Measurements from ENCODE around the gene SNX8.

The SNX8 gene

DNA sequence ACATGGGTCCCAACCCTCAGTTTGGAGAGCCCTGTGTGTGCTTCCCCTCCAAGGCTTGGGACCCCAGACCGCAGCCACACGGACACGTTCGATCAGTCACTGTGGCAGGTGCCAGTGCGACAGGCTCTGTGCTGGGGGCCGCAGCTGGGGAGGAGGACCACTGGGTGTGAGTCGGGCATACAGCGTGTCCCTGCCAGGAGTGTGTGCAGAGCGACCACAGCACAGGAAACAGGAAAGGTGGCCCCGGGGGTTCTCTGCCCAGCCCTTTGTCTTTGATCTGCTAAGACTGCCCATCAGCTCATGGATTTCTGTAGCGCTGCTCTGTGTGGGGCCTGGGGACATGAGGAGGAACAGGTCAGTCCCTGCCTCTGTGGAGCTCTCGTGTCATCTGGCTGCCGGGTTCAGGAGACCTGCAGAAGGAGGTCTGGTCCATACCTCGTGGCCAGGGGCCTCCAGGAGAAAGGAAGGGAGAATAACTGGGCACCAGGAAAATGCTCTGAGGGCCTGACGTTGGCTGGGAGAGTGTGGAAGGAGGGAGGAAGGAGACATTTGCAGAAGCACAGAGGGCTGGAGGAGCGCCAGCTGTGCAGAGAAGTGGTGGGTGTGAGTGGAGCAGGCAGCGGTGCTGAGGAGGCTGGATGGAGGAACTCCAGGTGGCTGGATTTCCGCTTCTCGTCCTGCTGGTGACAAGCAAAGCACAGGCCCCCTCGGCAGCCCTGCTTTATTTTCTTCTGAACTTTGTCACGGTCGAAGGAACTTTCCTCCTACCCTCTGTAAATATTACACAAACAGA, 68.2 kb downstream of the SNX8 start:
- DNase-seq (ENCODE audit: low read depth in 1 of 2, low spot score in 1 of 2), result no peak

DNA sequence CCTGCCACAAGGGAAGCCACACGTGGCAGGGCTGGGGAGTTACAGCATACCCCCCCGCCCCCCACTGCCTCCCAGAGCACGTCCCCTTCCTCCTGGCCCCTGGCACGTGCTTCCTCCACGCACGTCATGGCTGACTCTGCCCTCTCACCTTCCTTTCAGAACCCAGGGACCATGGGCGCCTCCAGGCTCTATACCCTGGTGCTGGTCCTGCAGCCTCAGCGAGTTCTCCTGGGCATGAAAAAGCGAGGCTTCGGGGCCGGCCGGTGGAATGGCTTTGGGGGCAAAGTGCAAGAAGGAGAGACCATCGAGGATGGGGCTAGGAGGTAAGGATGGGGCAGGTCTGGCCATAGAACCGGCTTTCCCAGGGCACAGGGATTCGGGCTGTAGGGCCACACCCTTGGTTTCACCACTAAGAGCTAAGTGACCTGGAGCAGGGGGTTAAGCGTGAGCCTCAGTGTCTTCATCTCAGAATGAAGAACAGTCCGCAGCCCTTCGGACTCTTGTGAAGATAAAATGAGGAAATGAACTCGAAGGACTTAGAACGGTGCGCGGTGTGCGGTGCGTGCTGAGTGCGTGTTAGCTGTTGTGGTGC, 69.7 kb downstream of the SNX8 start:
- DNase-seq (ENCODE audit: low read depth in 1 of 2, low spot score in 1 of 2), result no peak

DNA sequence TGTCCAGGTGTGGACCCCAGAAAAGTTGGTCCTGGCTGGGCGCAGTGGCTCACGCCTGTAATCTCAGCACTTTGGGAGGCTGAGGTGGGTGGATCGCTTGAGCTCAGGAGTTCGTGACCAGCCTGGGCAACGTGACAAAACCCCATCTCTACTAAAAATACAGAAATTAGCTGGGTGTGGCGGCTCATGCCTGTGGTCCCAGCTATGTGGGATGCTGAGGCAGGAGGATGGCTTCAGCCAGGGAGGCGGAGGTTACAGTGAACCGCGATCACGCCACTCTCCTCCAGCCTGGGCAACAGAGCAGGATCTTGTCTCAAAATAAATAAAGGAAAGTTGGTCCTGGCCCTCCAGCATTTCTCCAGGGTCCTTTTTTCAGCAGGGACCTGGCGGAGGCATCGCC, 70.8 kb downstream of the SNX8 start:
- no peak for DNase-seq (ENCODE audit: low read depth in 1 of 2, low spot score in 1 of 2)

DNA sequence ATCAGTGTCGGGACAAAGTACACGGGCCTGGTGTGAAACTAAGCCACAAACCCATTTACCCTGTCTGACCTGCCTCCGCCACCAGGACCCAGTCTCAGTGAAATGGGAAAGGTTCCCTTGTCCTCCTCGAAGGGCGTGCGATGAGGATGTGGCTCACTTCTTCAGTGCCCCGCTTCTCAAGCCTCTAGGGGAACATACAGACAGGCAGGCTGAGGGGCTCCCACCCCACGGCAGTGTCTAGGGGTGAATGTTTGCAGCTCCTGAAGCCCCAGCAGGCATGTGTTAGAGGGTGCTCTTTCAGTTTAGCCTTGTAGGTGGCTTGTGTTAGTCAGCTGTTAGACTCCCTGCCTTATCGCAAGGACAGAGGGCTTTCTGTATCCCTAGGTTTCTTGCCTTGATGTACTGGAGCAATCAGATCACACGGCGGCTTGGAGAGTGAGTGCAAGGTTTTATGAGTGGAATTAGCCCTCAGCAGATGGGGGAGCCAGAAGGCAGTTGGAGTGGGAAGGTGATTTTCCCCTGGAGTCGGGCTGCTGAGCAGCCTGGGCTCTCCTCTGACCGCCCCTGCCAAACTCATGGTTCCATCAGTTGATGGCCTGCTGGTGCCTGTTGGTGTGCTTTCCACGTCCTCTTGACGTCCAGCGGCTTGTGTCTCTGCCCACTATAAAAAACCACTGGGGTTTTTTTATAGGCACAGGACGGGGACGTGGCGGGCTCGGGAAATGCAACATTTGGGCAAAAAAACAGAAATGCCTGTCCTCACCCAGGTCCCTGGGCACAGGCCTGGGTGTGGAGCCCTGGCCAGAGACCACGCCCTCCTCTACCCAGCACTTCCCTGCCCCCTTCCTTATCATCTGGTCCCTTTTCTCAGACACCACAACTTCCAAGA, 71.5 kb downstream of the SNX8 start:
- no peak for DNase-seq (ENCODE audit: low read depth in 1 of 2, low spot score in 1 of 2)

DNA sequence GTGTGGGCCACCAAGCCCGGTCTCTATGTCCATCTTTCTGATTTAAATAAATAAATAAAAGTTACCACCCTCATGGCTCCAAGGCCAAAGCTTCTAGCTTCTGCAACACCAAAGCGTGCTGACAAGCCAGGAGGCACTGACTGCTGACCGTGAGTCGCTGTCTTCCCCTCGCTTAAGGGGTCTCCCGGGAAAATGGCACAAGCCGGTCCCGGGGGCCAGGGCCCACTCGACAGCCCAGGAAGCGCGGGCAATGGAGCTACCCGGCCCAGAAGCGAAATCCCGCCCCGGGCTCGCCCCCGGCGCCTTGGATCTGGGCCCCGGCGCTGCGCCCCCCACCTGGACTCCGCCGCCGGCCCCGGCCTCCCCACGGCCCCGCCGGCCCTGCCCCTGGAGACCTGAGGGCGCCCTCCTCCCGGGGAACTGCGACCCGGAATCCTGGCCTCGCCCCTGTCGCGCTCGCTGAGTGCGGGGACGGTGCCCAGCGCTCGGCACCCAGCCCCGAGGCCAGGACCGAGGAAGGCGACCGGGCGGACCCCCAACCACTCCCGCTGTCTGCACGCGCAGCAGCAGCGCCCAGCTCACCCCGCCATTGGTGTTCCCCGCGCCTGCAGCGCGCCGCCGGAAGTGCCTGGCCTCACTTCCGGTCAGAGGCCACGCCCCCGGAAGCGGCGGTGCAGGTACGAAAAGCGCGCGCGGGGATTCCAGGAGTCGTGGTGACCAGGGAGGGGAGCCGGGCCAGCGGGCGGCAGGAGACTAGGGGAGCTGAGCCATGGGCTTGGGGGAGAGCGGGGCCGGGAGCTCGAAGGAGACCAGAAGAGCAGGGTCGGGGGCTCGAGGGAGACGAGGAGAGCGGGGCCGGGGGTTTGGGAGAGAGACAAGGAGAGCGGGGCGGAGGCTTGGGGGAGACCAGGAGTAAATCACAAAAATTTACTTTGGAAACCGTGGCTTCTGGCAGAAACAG, 72.4 kb downstream of the SNX8 start, which contains the start of the genes MRM2 and NUDT1:
Gene MRM2 (minus strand): TSS at position 626 of the 961 bp plus-strand sequence. CDS start 36 bp downstream, at position 590.
Gene NUDT1 (plus strand): TSS at position 647 of the 961 bp plus-strand sequence. CDS start 2,349 bp downstream, outside the sequence.
- peak; percentile 38 to 63 for DNase-seq (ENCODE audit: low read depth in 1 of 2, low spot score in 1 of 2)

DNA sequence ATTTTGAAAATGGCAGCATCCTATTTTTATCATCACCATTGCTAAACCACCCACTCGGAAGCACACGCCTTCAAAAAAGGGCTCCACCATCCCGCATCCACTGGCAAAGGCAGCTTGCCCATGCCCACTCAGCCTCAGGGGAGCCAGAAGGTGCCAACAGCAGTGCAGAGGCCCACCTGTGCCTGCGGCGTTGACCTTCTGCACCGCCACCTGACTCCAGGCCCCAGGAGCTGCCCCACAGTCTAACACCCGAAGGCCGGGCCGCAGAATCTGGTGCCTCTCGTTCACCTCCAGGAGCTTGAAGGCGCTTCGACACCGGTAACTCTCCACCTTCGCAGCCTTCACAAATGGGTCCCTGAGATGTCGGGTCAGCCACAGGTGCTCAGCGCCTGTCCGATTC, 75.0 kb downstream of the SNX8 start:
- no peak for DNase-seq (ENCODE audit: low read depth in 1 of 2, low spot score in 1 of 2)

DNA sequence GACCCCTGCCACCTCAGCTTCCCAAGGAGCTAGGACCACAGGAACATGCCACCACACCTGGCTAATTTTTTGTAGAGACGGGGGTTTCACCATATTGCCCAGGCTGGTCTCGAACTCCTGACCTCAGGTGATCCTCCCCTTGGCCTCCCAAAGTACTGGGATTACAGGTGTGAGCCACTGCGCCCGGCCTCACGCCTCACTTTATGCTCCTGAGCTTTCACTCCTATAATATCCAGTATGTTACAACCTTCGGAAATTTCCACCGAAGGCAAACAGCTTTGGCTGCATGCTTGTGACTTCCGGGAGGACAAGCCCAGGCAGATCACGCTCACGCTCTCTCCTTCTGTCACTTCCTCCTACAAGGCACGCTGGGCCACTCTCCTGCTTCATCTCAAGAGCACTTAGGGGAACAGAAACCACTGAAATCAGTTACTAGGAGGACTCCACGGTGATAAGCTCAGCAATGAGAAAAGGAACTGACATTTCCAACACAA, 77.1 kb downstream of the SNX8 start:
- DNase-seq (ENCODE audit: low read depth in 1 of 2, low spot score in 1 of 2), result no peak

DNA sequence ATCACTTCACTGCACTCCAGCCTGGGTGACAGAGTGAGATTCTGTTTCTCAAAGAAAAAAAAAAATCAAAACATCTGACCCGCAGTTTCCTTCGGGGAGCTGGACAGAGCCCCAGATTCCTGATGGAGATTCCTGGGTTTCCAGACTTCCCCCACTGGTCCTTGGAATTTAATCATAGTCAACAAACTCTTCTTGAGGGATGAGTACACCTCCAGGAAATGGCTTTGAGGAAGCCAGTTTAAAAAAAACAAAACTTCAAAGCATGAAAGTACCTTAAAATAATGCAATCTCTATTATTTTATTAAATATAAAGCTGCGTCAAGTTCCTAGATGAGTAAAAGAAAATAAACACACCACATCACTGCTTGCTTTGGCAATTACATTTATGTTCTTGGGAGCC, 80.3 kb downstream of the SNX8 start:
- DNase-seq (ENCODE audit: low read depth in 1 of 2, low spot score in 1 of 2), result no peak

DNA sequence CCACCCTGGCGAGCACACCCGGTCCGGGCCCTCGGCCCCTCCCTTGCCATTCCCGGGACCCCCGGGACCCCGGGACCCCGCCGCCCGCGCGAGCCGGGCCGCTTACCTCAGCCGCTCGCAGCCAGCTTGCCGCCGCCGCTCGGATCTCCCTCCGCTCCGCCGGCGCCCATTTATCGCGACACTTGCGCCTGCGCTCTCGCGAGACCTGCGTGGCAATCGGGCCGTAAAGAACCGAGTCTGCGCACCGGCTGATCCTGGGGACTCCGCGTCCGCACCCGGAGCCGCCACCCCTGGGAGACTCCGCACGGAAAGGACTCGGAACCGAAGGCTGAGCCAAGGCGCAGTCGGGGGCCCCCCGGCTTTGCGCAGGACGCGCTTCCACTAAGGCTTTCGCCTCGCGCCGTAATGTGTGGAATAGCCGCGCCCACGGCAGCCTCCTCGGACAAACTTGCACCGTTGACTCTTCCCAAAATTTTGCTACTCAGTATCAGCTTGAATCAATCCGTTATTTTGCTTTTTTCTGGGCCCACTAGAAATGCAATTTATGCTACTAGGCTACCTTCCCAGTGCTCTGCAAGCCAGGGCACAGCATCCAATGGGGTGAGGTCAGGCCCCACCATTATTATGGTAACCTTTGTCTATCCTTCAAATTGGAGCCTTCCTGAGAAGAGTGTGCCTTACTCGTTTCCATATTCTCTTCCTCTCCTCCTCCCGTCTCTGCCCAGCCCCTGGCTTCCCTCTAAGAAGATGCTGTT, 81.3 kb downstream of the SNX8 start, which contains the start of gene MAD1L1:
Gene MAD1L1 (minus strand): TSS at position 180 of the 755 bp plus-strand sequence. CDS start 2,812 bp downstream, outside the sequence.
- DNase-seq (ENCODE audit: low read depth in 1 of 2, low spot score in 1 of 2), result peak; percentile 73 to 77

DNA sequence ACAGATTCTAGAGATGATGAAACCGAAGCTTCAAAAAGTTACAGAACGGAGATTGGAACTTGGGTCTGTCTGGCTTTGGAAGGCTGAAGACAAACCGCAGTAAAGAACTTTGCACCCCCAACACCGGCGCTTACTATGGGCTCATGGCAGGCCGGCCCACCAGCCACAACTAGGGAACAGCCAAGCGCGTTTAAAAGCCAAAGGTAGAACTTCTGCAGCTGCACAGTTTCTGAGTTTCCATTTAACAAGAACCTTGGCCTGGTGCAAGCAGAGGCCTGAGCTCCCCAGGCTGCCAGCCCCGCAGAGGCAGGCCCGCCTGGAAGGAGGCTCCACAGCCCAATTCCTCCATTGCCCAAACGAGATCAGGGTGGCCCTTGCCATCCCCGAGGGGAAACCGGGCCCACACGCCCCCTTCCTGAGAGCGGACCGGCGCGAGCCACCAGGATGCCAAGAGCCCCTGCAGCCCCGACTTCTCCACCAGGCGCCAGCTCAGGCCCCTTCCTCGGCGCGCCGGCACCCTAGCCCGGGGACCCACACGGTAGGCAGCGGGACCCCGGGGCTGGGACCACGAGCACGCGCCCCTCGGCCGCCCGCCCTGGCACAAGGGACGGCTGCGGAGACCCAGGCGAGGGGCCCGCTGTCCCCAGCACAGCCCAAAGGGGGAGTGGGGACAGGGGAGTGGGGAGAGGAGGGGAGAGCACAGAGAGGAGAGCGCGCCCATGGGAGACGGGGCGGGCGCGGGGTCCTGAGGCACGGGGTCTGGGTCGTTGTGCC, 82.1 kb downstream of the SNX8 start:
- peak in 1 of 2 donors; percentile 8 for DNase-seq (ENCODE audit: low read depth in 1 of 2, low spot score in 1 of 2)

DNA sequence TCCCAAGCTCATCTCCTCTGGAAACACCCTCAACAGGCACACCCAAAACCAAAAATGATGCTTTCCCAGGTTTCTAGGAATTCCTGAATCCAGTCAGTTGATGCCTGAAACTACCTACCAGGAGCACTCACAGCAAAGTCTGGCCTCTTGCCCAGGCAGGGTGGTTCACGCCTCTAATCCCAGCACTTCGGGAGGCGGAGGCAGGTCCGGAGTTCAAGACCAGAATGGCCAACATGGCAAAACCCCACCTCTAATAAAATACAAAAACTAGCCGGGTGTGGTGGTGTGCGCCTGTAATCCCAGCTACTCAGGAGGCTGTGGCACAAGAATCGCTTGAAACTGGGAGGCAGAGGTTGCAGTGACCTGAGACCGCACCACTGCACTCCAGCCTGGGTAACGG, 83.4 kb downstream of the SNX8 start:
- no peak for DNase-seq (ENCODE audit: low read depth in 1 of 2, low spot score in 1 of 2)

DNA sequence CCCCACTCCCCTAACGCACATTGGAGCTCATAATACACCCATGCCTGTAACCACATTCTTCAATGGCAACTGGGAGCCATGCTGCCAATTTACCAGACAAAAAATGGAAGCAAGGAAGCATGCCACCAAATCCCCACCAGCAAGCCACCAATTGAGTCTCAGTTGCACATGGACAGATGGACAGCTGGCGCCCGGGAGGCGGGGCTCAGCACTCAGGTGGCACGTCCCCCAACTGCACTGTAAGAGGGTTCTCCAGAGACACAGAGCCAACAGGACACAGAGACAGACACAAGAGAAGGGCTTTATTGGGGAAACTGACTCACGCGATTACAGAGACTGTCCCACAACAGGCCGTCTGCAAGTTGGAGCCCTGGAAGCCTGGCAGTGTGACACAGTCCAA, 84.0 kb downstream of the SNX8 start:
- no peak for DNase-seq (ENCODE audit: low read depth in 1 of 2, low spot score in 1 of 2)

DNA sequence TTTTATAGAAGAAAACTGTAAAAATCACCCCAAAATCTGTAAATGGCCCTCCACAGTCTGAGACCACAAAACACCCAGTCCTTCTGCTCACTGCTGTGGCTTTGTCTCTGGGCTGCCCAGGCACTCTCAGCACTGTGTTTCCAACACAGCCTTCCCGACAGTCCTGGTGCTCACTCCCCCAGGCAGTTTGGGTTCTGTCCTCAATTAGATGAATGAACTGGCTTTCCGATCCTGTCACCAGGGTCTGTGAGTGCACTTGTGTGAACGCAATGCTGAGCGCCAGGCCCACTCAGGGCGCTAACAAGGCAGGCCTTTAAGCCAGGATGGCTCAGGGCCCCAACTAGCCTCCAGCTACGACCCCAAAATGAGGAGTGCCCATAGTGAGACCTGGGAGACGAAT, 84.8 kb downstream of the SNX8 start:
- no peak for DNase-seq (ENCODE audit: low read depth in 1 of 2, low spot score in 1 of 2)

DNA sequence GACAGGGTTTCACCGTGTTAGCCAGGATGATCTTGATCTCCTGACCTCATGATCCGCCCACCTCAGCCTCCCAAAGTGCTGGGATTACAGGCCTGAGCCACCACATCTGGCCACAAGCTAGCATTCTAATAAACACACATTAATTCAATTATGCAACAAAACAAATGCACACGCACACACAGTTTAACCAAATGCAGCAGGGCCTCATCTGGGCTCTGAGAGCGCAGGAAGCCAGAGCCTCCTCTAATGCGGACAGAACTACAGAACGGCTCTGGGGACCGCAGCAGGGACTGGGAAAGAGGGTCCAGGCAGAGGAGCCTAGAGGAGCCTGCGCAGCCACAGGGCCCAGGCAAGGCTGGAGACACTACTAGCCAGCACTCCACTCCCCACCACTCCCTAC, 85.3 kb downstream of the SNX8 start:
- DNase-seq (ENCODE audit: low read depth in 1 of 2, low spot score in 1 of 2), result no peak

DNA sequence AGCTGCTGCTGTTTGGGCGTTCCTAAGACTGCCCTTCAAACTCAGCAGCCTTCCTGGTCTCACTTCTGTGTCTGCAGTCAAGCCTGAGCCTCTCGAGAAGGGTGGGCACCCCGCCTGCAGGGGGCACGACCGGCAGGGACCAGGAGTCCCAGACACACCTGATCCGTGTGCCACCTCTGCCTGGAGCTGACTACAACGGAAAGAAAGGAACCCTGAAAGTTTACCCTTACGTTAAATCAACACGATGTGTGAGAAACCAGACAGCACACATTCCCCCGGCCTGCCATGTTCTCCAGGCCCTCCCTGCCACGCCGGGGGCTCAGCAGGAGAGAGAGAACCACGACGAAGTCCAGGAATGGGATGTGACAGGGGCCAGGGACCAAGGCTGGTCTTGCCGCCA, 86.5 kb downstream of the SNX8 start:
- DNase-seq (ENCODE audit: low read depth in 1 of 2, low spot score in 1 of 2), result no peak

DNA sequence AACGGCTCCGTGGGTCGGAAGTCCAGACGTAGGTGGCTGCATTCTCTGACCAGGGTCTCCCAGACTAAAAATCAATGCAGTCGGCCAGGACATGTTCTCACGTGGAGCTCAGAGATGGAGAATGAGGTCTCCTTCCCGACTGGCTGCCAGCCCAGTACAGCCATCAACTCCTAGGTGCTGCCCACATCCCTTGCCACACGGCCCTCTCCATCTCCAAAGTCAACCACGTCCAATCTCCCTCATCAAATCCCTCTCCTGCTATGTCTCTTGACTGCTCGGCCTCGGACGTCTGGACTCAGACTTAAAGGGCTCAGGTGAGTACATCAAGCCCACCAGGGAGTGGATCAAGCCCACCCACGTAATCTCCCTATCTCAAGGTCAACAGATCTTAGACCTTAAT, 88.4 kb downstream of the SNX8 start:
- no peak for DNase-seq (ENCODE audit: low read depth in 1 of 2, low spot score in 1 of 2)

DNA sequence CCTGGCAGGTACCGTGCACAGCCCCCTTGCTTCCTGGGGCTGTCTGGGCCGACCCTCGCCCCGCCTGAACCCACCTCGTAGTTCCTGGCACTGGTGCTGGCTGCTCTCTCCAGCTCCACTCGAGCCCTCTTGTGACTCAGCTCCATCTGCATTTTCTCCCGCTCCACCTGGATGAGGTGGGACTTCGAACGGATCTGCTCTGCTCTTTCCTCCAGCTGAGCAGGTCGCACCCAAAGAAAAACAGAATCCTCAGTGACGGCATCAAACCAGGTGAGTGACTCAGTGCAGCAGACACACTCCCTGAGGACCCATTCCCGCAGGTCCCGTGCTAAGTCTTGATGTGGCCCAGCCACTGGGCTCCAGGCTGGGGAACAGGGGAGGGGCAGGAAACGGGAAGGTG, 88.9 kb downstream of the SNX8 start:
- DNase-seq (ENCODE audit: low read depth in 1 of 2, low spot score in 1 of 2), result no peak

DNA sequence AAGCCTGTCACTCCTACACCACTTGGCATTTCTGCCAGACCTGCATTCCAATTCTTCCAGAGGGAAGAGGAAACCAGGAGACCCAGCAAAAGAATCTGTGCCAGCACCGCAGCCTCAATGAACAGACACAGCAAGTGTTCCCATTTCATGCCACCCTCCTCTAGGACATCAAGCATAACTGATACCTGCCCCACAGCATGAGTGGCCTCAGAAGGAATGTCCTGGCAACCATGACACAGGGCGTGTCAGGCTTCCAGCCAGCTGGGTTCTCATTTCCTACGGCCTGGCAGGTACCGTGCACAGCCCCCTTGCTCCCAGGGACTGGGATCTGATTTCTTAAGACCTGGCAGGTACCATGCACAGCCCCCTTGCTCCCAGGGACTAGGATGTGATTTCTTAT, 89.3 kb downstream of the SNX8 start:
- DNase-seq (ENCODE audit: low read depth in 1 of 2, low spot score in 1 of 2), result no peak

DNA sequence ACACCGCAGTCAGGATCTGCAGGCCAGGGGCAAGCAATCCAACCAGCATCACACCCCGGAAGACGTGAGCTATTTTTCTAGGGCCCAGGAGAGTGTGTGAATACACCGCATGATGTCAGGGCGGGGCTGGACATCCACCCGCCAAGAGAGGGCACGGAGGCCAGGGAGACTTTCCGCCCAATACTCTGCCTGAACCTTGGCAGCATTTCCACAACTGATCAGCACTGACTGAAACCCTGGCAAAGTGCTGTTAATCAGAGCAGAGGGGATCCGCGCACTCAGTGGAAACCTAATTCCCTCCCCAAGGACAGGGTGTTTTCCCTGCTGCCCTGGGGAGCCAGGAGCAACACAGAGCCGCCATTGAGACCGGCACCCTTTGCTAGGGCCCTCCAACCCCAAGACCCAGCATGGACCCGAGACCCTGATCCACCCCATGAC, 89.7 kb downstream of the SNX8 start:
- DNase-seq (ENCODE audit: low read depth in 1 of 2, low spot score in 1 of 2), result no peak
